ENCODE measurements around the gene CFAP46. TPM values are rescaled to one million over a fixed set of nuclear protein-coding genes. Genes with fewer than 3 reads are reported as not detected.

The CFAP46 gene
- total RNA-seq, 1 donor from 2014 or later: not detected

DNA sequence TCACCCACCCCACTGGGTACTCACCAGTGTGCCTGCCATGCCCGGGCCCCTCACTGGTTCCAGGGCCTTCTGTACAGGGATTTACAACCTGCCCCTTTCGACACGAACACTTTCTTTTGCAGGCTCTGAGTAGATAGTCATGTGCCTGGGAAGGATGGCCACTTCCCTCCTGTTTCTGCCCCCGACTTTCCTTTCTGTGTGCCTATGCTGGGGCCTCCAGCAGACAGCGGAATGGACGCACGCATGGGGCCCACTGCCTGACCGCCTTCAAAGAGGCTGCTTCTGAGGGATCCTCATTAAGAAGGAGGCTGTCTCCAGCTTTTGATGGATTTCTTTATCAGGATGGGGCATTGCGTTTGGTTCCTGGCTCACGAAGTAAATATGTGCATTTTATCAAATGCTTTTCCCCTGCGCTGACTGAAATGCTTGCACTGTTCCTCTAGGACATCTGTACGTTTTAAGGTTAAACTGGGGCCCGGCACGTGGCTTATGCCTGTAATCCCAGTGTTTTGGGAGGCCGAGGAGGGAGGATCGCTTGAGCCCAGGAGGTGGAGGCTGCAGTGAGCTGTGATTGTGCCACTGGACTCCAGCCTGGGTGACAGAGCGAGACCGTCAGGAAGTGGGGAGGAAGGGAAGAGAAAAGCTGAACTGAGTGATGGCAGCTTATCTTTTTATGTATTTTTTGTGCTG is 127.1 kb downstream of the CFAP46 start:
- Histone ChIP-seq H3K4me3 (no peak overlapping the region), H3K36me3 (no peaks in the 10 kb centered on the region), H3K4me1 (no peaks in the 10 kb centered on the region), H3K27me3 (no peaks in the 10 kb centered on the region), H3K27ac (no peak overlapping the region), H3K9me3 (no peaks in the 10 kb centered on the region)
- DNase-seq (ENCODE audit: low spot score in 2 of 2): no peak
- TF ChIP-seq, protein P1, sequence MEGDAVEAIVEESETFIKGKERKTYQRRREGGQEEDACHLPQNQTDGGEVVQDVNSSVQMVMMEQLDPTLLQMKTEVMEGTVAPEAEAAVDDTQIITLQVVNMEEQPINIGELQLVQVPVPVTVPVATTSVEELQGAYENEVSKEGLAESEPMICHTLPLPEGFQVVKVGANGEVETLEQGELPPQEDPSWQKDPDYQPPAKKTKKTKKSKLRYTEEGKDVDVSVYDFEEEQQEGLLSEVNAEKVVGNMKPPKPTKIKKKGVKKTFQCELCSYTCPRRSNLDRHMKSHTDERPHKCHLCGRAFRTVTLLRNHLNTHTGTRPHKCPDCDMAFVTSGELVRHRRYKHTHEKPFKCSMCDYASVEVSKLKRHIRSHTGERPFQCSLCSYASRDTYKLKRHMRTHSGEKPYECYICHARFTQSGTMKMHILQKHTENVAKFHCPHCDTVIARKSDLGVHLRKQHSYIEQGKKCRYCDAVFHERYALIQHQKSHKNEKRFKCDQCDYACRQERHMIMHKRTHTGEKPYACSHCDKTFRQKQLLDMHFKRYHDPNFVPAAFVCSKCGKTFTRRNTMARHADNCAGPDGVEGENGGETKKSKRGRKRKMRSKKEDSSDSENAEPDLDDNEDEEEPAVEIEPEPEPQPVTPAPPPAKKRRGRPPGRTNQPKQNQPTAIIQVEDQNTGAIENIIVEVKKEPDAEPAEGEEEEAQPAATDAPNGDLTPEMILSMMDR (IDR thresholded peaks at IDR 0.05): no peak
- intact Hi-C loops (cut with DNase I): no loop called here

DNA sequence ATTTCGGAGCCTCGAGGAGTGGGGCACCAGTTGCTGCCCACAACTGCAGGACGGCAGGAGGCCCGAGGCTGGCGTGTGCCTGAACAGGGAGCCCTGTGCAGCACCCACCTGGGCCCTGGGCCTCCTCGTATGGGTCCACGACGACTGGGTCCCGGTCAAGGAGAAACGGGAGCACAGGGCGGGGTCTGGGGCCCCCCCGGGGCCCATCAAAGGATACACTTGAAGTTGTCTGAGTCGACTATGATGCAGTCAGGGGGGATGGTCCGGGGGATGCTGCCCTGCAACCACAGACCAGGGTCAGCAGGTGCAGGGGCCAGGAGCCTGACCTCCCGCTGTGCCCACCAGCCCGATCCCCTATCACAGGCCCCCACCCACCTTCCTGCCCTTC is 127.9 kb downstream of the CFAP46 start:
- Histone ChIP-seq H3K27me3 (no peaks in the 10 kb centered on the region), H3K9me3 (no peaks in the 10 kb centered on the region), H3K36me3 (no peaks in the 10 kb centered on the region), H3K4me1 (no peaks in the 10 kb centered on the region), H3K27ac (no peak overlapping the region), H3K4me3 (no peak overlapping the region)
- DNase-seq (ENCODE audit: low spot score in 2 of 2): no peak
- TF ChIP-seq, protein P1 (IDR thresholded peaks at IDR 0.05): no peak
- intact Hi-C loops (cut with DNase I): no loop called here

DNA sequence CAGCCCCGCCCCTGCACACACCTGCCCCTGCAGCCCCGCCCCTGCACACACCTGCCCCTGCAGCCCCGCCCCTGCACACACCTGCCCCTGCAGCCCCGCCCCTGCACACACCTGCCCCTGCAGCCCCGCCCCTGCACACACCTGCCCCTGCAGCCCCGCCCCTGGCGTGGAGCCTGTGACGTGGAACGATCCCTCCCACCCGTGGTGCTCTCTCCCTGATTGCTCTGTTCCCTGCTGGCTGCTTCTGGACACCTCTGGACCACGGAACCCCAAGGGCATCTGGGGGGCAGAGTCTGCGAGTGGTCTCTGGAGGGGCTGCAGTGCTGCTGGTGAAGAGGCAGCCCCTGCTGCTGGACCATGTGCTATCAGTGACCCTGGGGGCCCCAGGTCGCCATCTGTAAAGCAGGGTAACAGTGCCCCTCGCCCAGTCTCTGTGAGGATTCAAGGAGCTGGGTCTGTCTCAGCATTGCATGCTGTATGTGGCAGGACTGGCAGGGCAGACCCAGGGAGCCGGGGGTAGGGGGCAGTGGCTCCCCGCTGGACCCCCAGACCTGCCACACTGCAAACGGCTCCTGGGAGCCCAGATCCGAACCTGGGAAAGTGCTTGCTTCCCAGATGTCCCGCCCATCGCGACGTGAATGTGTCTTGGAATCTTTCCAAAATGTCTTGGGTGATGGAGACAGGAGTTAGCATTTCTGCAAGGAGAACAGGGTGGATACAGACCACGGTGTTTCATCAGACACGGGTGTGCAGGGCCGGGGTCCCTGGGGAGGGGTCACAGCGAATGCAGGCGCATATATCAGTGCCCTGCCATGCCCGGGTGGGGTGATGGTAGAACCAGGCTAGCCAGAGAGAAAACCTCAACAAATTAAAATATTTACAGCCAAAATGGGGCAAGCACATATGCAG is 128.6 kb downstream of the CFAP46 start:
- Histone ChIP-seq H3K36me3 (no peaks in the 10 kb centered on the region), H3K4me1 (no peaks in the 10 kb centered on the region), H3K4me3 (no peak overlapping the region), H3K27ac (no peak overlapping the region), H3K27me3 (no peaks in the 10 kb centered on the region), H3K9me3 (no peaks in the 10 kb centered on the region)
- TF ChIP-seq, protein P1 (IDR thresholded peaks at IDR 0.05): no peak
- no peak for DNase-seq (ENCODE audit: low spot score in 2 of 2)
- intact Hi-C loops (cut with DNase I): no loop called here

GRCh38 chr10:132813001-132813401 is 129.4 kb downstream of the CFAP46 start:
- Histone ChIP-seq H3K36me3 (no peaks in the 10 kb centered on the region), H3K4me3 (no peak overlapping the region), H3K27ac (no peak overlapping the region), H3K4me1 (no peaks in the 10 kb centered on the region), H3K27me3 (no peaks in the 10 kb centered on the region), H3K9me3 (no peaks in the 10 kb centered on the region)
- TF ChIP-seq, protein P1 (IDR thresholded peaks at IDR 0.05): no peak
- no peak for DNase-seq (ENCODE audit: low spot score in 2 of 2)
- intact Hi-C loops (cut with DNase I): no loop called here

DNA sequence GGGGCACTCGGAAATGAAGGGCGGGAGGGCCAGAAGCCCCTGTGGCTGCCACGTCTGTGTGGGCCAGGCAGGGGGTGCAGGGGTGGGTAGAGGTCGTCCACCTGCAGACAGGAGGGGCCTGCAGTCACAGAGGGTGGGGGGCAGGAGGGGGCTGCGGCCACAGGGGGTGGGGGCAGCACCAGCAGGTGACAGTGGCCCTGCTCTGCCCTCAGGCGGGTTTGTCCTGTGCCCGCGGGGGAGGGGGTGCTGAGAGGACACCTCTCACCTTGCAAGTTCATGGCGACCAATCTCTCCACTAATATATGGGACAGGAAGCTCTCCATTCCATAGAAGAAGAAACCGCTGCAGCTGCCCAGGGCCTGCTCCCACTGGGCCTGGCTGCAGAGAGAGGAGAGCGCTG is 129.8 kb downstream of the CFAP46 start:
- TF ChIP-seq, protein P1 (IDR thresholded peaks at IDR 0.05): no peak
- no peak for DNase-seq (ENCODE audit: low spot score in 2 of 2)
- Histone ChIP-seq H3K36me3 (no peaks in the 10 kb centered on the region), H3K9me3 (no peaks in the 10 kb centered on the region), H3K4me1 (no peaks in the 10 kb centered on the region), H3K27ac (no peak overlapping the region), H3K4me3 (no peak overlapping the region), H3K27me3 (no peaks in the 10 kb centered on the region)
- intact Hi-C loops (cut with DNase I): no loop called here
